Measurements from ENCODE around the gene MED26. TPM values are rescaled to one million over a fixed set of nuclear protein-coding genes. Genes with fewer than 3 reads are reported as not detected.

The MED26 gene
- total RNA-seq, 1 donor from 2014 or later: 13.3 TPM

DNA sequence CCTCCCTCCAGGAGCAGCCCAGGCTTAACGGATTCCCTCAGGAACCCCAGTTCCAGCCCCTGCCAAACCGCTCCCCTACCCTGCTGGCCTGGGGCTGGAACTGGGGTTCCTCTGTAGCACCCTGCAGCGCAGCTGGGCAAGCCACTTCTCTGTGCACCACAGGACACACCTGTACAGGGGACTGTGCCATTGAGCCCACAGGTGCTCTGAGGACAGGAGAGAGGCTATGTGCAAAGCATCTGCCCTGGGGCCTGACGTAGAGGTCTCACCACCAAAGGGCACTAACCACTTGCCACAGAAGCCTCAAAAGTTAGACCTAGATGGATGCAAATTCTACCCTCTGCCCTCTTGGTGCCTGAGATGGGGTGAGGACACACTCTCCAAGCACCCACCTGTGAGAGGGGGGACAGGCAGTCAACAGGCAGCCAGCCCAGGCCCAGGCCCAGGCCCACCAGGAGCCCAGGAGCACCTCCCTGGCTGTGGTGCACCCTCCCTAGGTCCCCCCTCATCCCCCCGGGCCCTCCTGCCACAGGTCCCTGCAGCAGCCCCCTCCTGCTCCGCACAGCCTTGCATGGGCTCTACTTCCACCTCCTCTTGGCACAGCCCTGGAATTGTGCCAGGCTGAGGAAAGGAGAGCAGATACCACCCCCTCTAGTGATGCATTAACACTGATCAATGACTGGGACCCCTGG is 28.2 kb downstream of the MED26 start:
- Mint-ChIP-seq H3K36me3 (no peaks in the 10 kb centered on the region), H3K4me3 (no peak overlapping the region), H3K4me1 (peaks cover 4% of the 10 kb centered on the region), H3K27me3 (ENCODE audit: low read depth) (no peaks in the 10 kb centered on the region), H3K27ac (no peak overlapping the region), H3K9me3 (no peaks in the 10 kb centered on the region)
- DNase-seq (ENCODE audit: low spot score in 2 of 2, unreplicated experiment in 2 of 2): no peak
- TF ChIP-seq, protein P1, sequence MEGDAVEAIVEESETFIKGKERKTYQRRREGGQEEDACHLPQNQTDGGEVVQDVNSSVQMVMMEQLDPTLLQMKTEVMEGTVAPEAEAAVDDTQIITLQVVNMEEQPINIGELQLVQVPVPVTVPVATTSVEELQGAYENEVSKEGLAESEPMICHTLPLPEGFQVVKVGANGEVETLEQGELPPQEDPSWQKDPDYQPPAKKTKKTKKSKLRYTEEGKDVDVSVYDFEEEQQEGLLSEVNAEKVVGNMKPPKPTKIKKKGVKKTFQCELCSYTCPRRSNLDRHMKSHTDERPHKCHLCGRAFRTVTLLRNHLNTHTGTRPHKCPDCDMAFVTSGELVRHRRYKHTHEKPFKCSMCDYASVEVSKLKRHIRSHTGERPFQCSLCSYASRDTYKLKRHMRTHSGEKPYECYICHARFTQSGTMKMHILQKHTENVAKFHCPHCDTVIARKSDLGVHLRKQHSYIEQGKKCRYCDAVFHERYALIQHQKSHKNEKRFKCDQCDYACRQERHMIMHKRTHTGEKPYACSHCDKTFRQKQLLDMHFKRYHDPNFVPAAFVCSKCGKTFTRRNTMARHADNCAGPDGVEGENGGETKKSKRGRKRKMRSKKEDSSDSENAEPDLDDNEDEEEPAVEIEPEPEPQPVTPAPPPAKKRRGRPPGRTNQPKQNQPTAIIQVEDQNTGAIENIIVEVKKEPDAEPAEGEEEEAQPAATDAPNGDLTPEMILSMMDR (IDR thresholded peaks at IDR 0.05; ENCODE audit: unreplicated experiment): no peak

DNA sequence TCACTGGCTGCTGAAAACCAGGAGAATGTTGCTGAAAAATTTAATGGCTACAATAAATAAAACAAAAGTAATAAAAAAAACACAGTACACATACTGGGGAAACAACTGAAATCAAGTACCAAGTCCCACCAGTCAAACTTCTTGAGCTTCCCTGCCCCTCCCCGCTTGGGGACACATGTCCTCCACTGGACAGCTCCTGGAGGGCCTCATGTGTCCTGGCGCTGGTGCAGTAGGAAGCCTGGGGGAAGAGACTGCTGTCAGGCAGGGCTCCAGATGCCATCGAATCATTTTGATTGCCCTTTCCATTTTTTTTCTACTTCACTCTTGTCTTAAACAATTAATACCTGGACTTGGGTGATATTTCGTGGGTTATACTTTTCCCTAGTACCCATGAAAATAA is 29.2 kb downstream of the MED26 start:
- TF ChIP-seq, protein P1 (IDR thresholded peaks at IDR 0.05; ENCODE audit: unreplicated experiment): no peak
- H3K9me3 Mint-ChIP-seq: no peaks in the 10 kb centered on the region
- no peaks in the 10 kb centered on the region for H3K27me3 Mint-ChIP-seq (ENCODE audit: low read depth)
- no peaks in the 10 kb centered on the region for H3K36me3 Mint-ChIP-seq
- H3K4me3 Mint-ChIP-seq: no peak overlapping the region
- H3K27ac Mint-ChIP-seq: no peak overlapping the region
- no peak for DNase-seq (ENCODE audit: low spot score in 2 of 2, unreplicated experiment in 2 of 2)
- H3K4me1 Mint-ChIP-seq: peaks cover 4% of the 10 kb centered on the region

DNA sequence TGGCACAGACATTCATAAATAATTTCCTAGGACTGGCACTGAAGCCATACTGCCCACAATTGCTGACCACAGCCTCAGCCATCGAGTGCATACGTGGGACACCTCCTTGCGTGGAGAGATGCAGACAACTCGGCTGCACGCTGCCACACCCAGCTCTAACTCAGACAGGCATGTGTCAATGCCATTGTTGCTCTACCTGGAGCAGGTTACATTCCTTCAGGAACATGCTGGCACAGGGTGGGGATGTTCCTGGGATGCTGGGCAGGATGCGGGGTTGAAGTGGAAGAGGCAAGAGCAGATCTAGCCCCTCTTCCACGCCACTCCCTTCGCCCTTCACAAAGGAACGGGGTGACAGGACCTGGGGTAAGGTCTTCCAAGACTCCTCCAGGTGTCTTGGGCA is 31.6 kb downstream of the MED26 start:
- H3K36me3 Mint-ChIP-seq: no peaks in the 10 kb centered on the region
- H3K27ac Mint-ChIP-seq: no peak overlapping the region
- no peaks in the 10 kb centered on the region for H3K9me3 Mint-ChIP-seq

DNA sequence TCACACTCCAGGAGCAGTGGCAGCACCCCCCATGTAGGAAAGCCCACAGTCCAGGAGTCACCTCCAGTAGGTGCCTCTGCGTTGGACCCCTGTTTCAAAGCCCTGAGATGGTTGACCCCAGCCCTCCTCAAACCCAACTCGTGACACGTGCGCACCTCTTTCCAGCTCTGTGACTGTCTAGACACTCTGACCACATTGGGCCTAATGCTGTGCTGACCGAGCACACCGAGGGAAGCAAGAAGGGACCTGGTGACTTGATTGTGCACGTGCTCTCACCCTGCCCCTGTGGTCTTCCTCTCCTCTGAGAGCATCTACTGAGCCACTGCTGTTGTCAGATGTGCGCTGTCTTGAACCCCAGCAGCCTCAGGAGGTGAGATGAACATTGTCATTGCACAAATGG is 32.9 kb downstream of the MED26 start:
- TF ChIP-seq, protein P1 (IDR thresholded peaks at IDR 0.05; ENCODE audit: unreplicated experiment): no peak
- no peak overlapping the region for H3K4me3 Mint-ChIP-seq
- peaks cover 4% of the 10 kb centered on the region for H3K4me1 Mint-ChIP-seq
- no peak for DNase-seq (ENCODE audit: low spot score in 2 of 2, unreplicated experiment in 2 of 2)
- H3K27ac Mint-ChIP-seq: no peak overlapping the region
- no peaks in the 10 kb centered on the region for H3K9me3 Mint-ChIP-seq
- no peaks in the 10 kb centered on the region for H3K36me3 Mint-ChIP-seq
- H3K27me3 Mint-ChIP-seq (ENCODE audit: low read depth): no peaks in the 10 kb centered on the region

More for the DNA sequence above, 31.6 kb downstream of the MED26 start:
- TF ChIP-seq, protein P1 (IDR thresholded peaks at IDR 0.05; ENCODE audit: unreplicated experiment): no peak
- no peak for DNase-seq (ENCODE audit: low spot score in 2 of 2, unreplicated experiment in 2 of 2)
- H3K4me1 Mint-ChIP-seq: peaks cover 4% of the 10 kb centered on the region
- H3K4me3 Mint-ChIP-seq: no peak overlapping the region
- H3K27me3 Mint-ChIP-seq (ENCODE audit: low read depth): no peaks in the 10 kb centered on the region

DNA sequence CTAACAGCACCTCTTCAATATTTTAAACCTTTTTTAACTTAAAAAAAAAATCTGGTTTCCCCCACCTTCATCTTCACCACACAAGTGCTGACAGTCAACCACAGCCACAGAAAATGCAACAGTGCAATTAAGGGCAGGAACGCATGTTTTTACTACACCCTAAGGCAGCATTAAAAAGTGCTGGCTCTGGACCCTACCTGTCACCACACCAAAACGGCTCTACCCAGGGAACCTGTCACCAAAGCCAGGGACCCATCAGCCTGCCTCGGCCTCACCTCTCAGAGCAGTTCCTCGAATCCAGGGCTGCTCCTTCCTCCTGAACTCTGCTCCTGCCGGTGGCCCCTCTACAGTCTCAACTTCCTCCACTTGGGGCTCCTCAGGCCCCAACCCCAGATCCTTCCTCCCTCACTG is 33.3 kb downstream of the MED26 start:
- no peaks in the 10 kb centered on the region for H3K27me3 Mint-ChIP-seq (ENCODE audit: low read depth)
- H3K9me3 Mint-ChIP-seq: no peaks in the 10 kb centered on the region
- H3K36me3 Mint-ChIP-seq: no peaks in the 10 kb centered on the region
- H3K4me1 Mint-ChIP-seq: peaks cover 4% of the 10 kb centered on the region
- DNase-seq (ENCODE audit: low spot score in 2 of 2, unreplicated experiment in 2 of 2): no peak
- TF ChIP-seq, protein P1 (IDR thresholded peaks at IDR 0.05; ENCODE audit: unreplicated experiment): no peak
- H3K27ac Mint-ChIP-seq: no peak overlapping the region
- no peak overlapping the region for H3K4me3 Mint-ChIP-seq

All from mesothelial cell of epicardium (in vitro differentiated cells).